ENCODE data around the gene SCCPDH. TPM values are rescaled to one million over a fixed set of nuclear protein-coding genes. Genes with fewer than 3 reads are reported as not detected.

Gene SCCPDH
- total and polyA plus RNA-seq, 2 donors (not counting 3 experiments of a cell fraction or from before 2014, with no cell fraction given) = 24.4 to 37.5 TPM

DNA sequence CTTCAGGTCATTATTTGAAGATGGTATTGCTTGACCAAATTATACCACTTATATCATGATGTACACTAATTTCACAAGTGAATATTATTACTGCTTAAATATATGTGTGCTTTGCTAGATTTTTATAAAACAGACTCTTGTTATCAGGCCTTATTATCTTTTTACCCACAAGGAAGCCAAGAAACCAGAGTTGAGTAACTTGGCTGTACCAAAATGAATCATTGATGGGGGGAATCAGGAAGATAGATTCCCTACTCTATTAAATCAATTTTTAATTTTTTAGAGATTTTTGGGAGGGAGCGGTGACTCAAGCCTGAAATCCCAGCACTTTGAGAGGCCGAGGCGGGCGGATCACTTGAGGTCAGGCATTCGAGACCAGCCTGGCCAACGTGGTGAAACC is 16.0 kb upstream of the SCCPDH start:
- intact Hi-C loops (cut with micrococcal nuclease) (no loop called here), dilution Hi-C loops (cut with MboI; ENCODE audit: extremely low pct_ligation_motif_present, low sequenced_read_pairs) (no loop called here)
- Histone ChIP-seq H3K9ac (replicated peaks; ENCODE audit: extremely low read depth, insufficient read depth, low read length) (no peak overlapping the region), H3K79me2 (ENCODE audit: control insufficient read depth, insufficient read depth, low read length) (no peaks in the 10 kb centered on the region), H3K27ac (ENCODE audit: insufficient read depth, low read depth, low read length) (no peak overlapping the region), H3K9me3 (replicated peaks; ENCODE audit: control insufficient read depth, insufficient read depth, low read length) (no peaks in the 10 kb centered on the region), H3K4me3 (replicated peaks in 1 of 3; ENCODE audit: insufficient read depth in 1 of 3, low read depth in 1 of 3, low read length in 3 of 3) (no peak overlapping the region), H2AFZ (ENCODE audit: low read depth, low read length) (no peak overlapping the region), H3K36me3 (ENCODE audit: control insufficient read depth in 2 of 2, extremely low read depth in 1 of 2, insufficient read depth in 2 of 2, low read length in 2 of 2) (no peaks in the 10 kb centered on the region), H4K20me1 (replicated peaks; ENCODE audit: control insufficient read depth, extremely low read depth, insufficient read depth, low read length) (no peaks in the 10 kb centered on the region), H3K4me2 (ENCODE audit: insufficient read depth, low read length) (no peak overlapping the region), H3K9me1 (replicated peaks; ENCODE audit: control insufficient read depth, extremely low read depth, insufficient read depth, low read length) (no peaks in the 10 kb centered on the region), H3K4me1 (ENCODE audit: control insufficient read depth, extremely low read depth, insufficient read depth, low read length) (no peaks in the 10 kb centered on the region), H3K27me3 (ENCODE audit: control insufficient read depth in 2 of 2, insufficient read depth in 2 of 2, low read length in 2 of 2) (peaks cover 0 to 2% of the 10 kb centered on the region in 2 experiments)
- DNase-seq (ENCODE audit: low read depth, low spot score) (no peak), FAIRE-seq (no peak)
- ChIA-PET POLR2A (no interaction called here), CTCF (interaction anchor here (1.4 kb wide), 1 partner anchor 19 kb away, joined by 4 read pairs; no protein-coding TSS in a partner anchor)
- TF ChIP-seq EZH2 (IDR thresholded peaks at IDR 0.05; ENCODE audit: borderline replicate concordance, low read depth, low read length, severe bottlenecking) (no peak), JUN (IDR thresholded peaks at IDR 0.05; ENCODE audit: borderline replicate concordance, insufficient read depth, insufficient read length, low read depth) (no peak), GATA2 (IDR thresholded peaks at IDR 0.05; ENCODE audit: insufficient read depth, insufficient read length, low read depth, low read length) (no peak), POLR2A (IDR thresholded peaks at IDR 0.05; ENCODE audit: low read depth, low read length) (no peak)
- TF ChIP-seq, protein P1, sequence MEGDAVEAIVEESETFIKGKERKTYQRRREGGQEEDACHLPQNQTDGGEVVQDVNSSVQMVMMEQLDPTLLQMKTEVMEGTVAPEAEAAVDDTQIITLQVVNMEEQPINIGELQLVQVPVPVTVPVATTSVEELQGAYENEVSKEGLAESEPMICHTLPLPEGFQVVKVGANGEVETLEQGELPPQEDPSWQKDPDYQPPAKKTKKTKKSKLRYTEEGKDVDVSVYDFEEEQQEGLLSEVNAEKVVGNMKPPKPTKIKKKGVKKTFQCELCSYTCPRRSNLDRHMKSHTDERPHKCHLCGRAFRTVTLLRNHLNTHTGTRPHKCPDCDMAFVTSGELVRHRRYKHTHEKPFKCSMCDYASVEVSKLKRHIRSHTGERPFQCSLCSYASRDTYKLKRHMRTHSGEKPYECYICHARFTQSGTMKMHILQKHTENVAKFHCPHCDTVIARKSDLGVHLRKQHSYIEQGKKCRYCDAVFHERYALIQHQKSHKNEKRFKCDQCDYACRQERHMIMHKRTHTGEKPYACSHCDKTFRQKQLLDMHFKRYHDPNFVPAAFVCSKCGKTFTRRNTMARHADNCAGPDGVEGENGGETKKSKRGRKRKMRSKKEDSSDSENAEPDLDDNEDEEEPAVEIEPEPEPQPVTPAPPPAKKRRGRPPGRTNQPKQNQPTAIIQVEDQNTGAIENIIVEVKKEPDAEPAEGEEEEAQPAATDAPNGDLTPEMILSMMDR (IDR thresholded peaks at IDR 0.05; ENCODE audit: extremely low read depth in 1 of 2, insufficient read depth in 1 of 2, low read depth in 1 of 2, low read length in 2 of 2) = no peak
- no TSS peak for BruUV-seq (replicated peaks)

DNA sequence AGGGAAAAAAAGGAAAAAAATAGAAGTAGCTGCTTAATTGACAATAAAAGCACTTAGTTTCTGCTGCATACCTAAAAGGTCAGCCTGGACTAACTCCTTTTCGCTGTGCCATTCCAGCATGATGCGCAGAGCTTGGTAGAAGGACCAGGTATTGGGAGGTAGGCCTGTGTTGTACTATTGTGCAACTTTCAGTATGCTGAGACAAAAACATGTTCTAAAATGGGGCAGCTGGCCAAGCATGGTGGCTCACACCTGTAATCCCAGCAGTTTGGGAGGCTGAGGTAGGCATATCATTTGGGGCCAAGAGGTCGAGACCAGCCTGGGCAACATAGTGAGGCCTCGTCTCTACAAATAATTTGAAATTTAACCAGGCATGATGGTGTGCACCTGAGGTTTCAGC is 15.0 kb upstream of the SCCPDH start:
- intact Hi-C loops (cut with micrococcal nuclease) (no loop called here), dilution Hi-C loops (cut with MboI; ENCODE audit: extremely low pct_ligation_motif_present, low sequenced_read_pairs) (no loop called here)
- Histone ChIP-seq H3K9me3 (replicated peaks; ENCODE audit: control insufficient read depth, insufficient read depth, low read length) (no peaks in the 10 kb centered on the region), H3K4me3 (replicated peaks in 1 of 3; ENCODE audit: insufficient read depth in 1 of 3, low read depth in 1 of 3, low read length in 3 of 3) (no peak overlapping the region), H3K79me2 (ENCODE audit: control insufficient read depth, insufficient read depth, low read length) (no peaks in the 10 kb centered on the region), H3K27me3 (ENCODE audit: control insufficient read depth in 2 of 2, insufficient read depth in 2 of 2, low read length in 2 of 2) (peaks cover 0 to 2% of the 10 kb centered on the region in 2 experiments), H2AFZ (ENCODE audit: low read depth, low read length) (no peak overlapping the region), H3K9ac (replicated peaks; ENCODE audit: extremely low read depth, insufficient read depth, low read length) (no peak overlapping the region), H4K20me1 (replicated peaks; ENCODE audit: control insufficient read depth, extremely low read depth, insufficient read depth, low read length) (no peaks in the 10 kb centered on the region), H3K4me1 (ENCODE audit: control insufficient read depth, extremely low read depth, insufficient read depth, low read length) (no peaks in the 10 kb centered on the region), H3K27ac (ENCODE audit: insufficient read depth, low read depth, low read length) (no peak overlapping the region), H3K9me1 (replicated peaks; ENCODE audit: control insufficient read depth, extremely low read depth, insufficient read depth, low read length) (no peaks in the 10 kb centered on the region), H3K36me3 (ENCODE audit: control insufficient read depth in 2 of 2, extremely low read depth in 1 of 2, insufficient read depth in 2 of 2, low read length in 2 of 2) (no peaks in the 10 kb centered on the region), H3K4me2 (ENCODE audit: insufficient read depth, low read length) (no peak overlapping the region)
- BruUV-seq (replicated peaks) = no TSS peak
- ChIA-PET CTCF (interaction anchor here (0.7 kb wide), 1 partner anchor 212 kb away, joined by 3 read pairs; no protein-coding TSS in a partner anchor), POLR2A (no interaction called here)
- TF ChIP-seq FOS (IDR thresholded peaks at IDR 0.05; ENCODE audit: borderline replicate concordance, insufficient read depth, low read length) (no peak), MYC (IDR thresholded peaks at IDR 0.05; ENCODE audit: low read depth, low read length) (no peak), EZH2 (IDR thresholded peaks at IDR 0.05; ENCODE audit: borderline replicate concordance, low read depth, low read length, severe bottlenecking) (no peak), JUN (IDR thresholded peaks at IDR 0.05; ENCODE audit: borderline replicate concordance, insufficient read depth, insufficient read length, low read depth) (no peak), POLR2A (IDR thresholded peaks at IDR 0.05; ENCODE audit: low read depth, low read length) (no peak), GATA2 (IDR thresholded peaks at IDR 0.05; ENCODE audit: insufficient read depth, insufficient read length, low read depth, low read length) (no peak), POLR2AphosphoS5 (IDR thresholded peaks at IDR 0.05; ENCODE audit: insufficient read depth, low read depth, low read length) (no peak)
- TF ChIP-seq, protein P1 (IDR thresholded peaks at IDR 0.05; ENCODE audit: extremely low read depth in 1 of 2, insufficient read depth in 1 of 2, low read depth in 1 of 2, low read length in 2 of 2) = no peak
- TF ChIP-seq, protein P2, sequence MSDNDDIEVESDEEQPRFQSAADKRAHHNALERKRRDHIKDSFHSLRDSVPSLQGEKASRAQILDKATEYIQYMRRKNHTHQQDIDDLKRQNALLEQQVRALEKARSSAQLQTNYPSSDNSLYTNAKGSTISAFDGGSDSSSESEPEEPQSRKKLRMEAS (IDR thresholded peaks at IDR 0.05; ENCODE audit: insufficient read depth, insufficient read length) = no peak
- FAIRE-seq (no peak), DNase-seq (ENCODE audit: low read depth, low spot score) (no peak)
